ENCODE measurements around the gene RBFA. TPM values are rescaled to one million over a fixed set of nuclear protein-coding genes. Genes with fewer than 3 reads are reported as not detected.
"Not testable (repeated sequence)": the region's sequence is repeated elsewhere in the genome, so short reads cannot be mapped to it uniquely, and the experiment has no call there.

The RBFA gene
- total and polyA plus RNA-seq, 2 donors (not counting 3 experiments of a cell fraction or from before 2014, with no cell fraction given), result 27.4 to 34.8 TPM

GRCh38 chr18:80026363-80026762, 7.9 kb upstream of the RBFA start:
- Histone ChIP-seq H3K4me1 (ENCODE audit: control insufficient read depth, extremely low read depth, insufficient read depth, low read length) (no peaks in the 10 kb centered on the region), H3K9ac (replicated peaks; ENCODE audit: extremely low read depth, insufficient read depth, low read length) (no peak overlapping the region), H3K9me3 (replicated peaks; ENCODE audit: control insufficient read depth, insufficient read depth, low read length) (peaks cover 5% of the 10 kb centered on the region), H2AFZ (ENCODE audit: low read depth, low read length) (no peak overlapping the region), H3K79me2 (ENCODE audit: control insufficient read depth, insufficient read depth, low read length) (no peaks in the 10 kb centered on the region), H3K27me3 (ENCODE audit: control insufficient read depth in 2 of 2, insufficient read depth in 2 of 2, low read length in 2 of 2) (no peaks in the 10 kb centered on the region), H3K4me3 (replicated peaks in 1 of 3; ENCODE audit: insufficient read depth in 1 of 3, low read depth in 1 of 3, low read length in 3 of 3) (no peak overlapping the region), H3K9me1 (replicated peaks; ENCODE audit: control insufficient read depth, extremely low read depth, insufficient read depth, low read length) (no peaks in the 10 kb centered on the region), H4K20me1 (replicated peaks; ENCODE audit: control insufficient read depth, extremely low read depth, insufficient read depth, low read length) (no peaks in the 10 kb centered on the region), H3K27ac (ENCODE audit: insufficient read depth, low read depth, low read length) (no peak overlapping the region), H3K36me3 (ENCODE audit: control insufficient read depth in 2 of 2, extremely low read depth in 1 of 2, insufficient read depth in 2 of 2, low read length in 2 of 2) (no peaks in the 10 kb centered on the region), H3K4me2 (ENCODE audit: insufficient read depth, low read length) (no peak overlapping the region)
- intact Hi-C loops (cut with micrococcal nuclease), result no loop called here
- DNase-seq (ENCODE audit: low read depth, low spot score), result no peak
- FAIRE-seq, result no peak
- ChIA-PET CTCF (no interaction called here), POLR2A (no interaction called here)
- BruUV-seq (replicated peaks), result no TSS peak
- dilution Hi-C loops (cut with MboI; ENCODE audit: extremely low pct_ligation_motif_present, low sequenced_read_pairs), result no loop called here
- no peak for TF ChIP-seq MAX (IDR thresholded peaks at IDR 0.05; ENCODE audit: insufficient read depth, insufficient read length)

GRCh38 chr18:80027719-80028118, 6.5 kb upstream of the RBFA start:
- DNase-seq (ENCODE audit: low read depth, low spot score); H3K9ac ChIP-seq (replicated peaks; ENCODE audit: extremely low read depth, insufficient read depth, low read length); POLR2A ChIA-PET; BruUV-seq (replicated peaks); H3K79me2 ChIP-seq (ENCODE audit: control insufficient read depth, insufficient read depth, low read length); H3K9me1 ChIP-seq (replicated peaks; ENCODE audit: control insufficient read depth, extremely low read depth, insufficient read depth, low read length); H3K4me1 ChIP-seq (ENCODE audit: control insufficient read depth, extremely low read depth, insufficient read depth, low read length); H3K4me2 ChIP-seq (ENCODE audit: insufficient read depth, low read length); H4K20me1 ChIP-seq (replicated peaks; ENCODE audit: control insufficient read depth, extremely low read depth, insufficient read depth, low read length); H3K4me3 ChIP-seq (replicated peaks in 1 of 3; ENCODE audit: insufficient read depth in 1 of 3, low read depth in 1 of 3, low read length in 3 of 3); intact Hi-C loops (cut with micrococcal nuclease); H3K27ac ChIP-seq (ENCODE audit: insufficient read depth, low read depth, low read length); H3K27me3 ChIP-seq (ENCODE audit: control insufficient read depth in 2 of 2, insufficient read depth in 2 of 2, low read length in 2 of 2); H3K36me3 ChIP-seq (ENCODE audit: control insufficient read depth in 2 of 2, extremely low read depth in 1 of 2, insufficient read depth in 2 of 2, low read length in 2 of 2); dilution Hi-C loops (cut with MboI; ENCODE audit: extremely low pct_ligation_motif_present, low sequenced_read_pairs); H2AFZ ChIP-seq (ENCODE audit: low read depth, low read length); CTCF ChIA-PET; H3K9me3 ChIP-seq (replicated peaks; ENCODE audit: control insufficient read depth, insufficient read depth, low read length): not testable (repeated sequence)
- FAIRE-seq, result peak; percentile 62
